PFSK-1 (cell line): Measurements from ENCODE around the gene TTLL10.

Experiments used
- FOXP2 ChIP-seq: optimal IDR thresholded peaks from 2 replicates; pipeline ENCODE3; 2011; ENCODE audit warnings: borderline replicate concordance, control low read depth, inconsistent platforms; ENCODE audit not compliant: insufficient read depth; ENCODE audit errors: extremely low read length, extremely low read depth
- POLR2AphosphoS5 ChIP-seq: IDR thresholded peaks from 2 replicates; pipeline ENCODE4 v1.6.1; 2012; ENCODE audit warnings: low read depth, mild to moderate bottlenecking, control low read depth, low read length, moderate library complexity
- SIN3A ChIP-seq: IDR thresholded peaks from 2 replicates; pipeline ENCODE4 v1.6.1; 2012; ENCODE audit warnings: mild to moderate bottlenecking, low read length, moderate library complexity, borderline replicate concordance; ENCODE audit not compliant: insufficient read depth
- TAF1 ChIP-seq: IDR thresholded peaks from 2 replicates; pipeline ENCODE4 v1.6.1; 2012; ENCODE audit warnings: low read length, control low read depth, borderline replicate concordance; ENCODE audit not compliant: insufficient read depth
- TF ChIP-seq, protein P1 (sequence below), 2 experiments: IDR thresholded peaks; 2 replicates each; pipeline versions ENCODE4 v1.6.1 to v1.8.0; 2011 to 2012; ENCODE audit warnings: low read depth in 2 of 2, low read length in 2 of 2, control low read depth in 1 of 2, inconsistent platforms in 1 of 2, mild to moderate bottlenecking in 1 of 2, moderate library complexity in 1 of 2; ENCODE audit not compliant: insufficient read depth in 1 of 2

Gene TTLL10

DNA sequence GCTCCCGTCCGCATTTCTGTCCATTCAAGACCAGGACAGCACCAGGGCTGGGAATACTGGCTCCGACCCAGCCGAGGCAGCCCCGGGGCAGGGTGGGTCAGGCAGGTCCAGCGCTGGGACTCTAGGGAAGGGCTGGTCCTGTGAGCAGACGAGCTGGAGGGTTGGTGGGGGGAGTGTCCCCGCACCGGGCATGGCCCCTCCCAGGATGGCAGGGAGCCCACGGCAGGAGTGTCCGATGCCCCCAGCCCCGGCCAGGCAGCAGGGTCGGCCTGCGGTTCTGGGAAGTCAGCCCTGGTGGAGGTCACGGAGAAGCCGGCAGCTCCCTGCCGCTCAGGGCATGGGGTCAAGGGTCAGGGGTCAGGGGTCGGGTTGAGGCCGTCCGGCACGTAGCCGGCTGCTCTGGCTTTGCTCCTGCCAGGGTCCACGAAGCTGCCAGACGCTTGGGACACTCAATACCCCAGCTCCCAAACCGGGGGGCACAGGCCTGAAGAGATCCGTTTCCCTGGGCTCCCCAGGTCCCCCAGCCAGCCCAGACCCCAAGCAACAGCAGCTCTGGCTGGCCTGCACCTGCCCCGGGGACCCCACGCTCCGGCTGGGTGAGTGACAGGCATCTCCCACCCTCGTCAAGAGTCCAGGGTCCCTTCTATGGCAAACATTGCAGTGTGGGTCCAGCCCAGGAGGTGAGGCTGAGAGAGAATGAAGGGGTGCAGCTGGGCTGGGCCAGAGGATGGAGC, 66.1 kb downstream of the TTLL10 start:
- TF ChIP-seq, protein P1, sequence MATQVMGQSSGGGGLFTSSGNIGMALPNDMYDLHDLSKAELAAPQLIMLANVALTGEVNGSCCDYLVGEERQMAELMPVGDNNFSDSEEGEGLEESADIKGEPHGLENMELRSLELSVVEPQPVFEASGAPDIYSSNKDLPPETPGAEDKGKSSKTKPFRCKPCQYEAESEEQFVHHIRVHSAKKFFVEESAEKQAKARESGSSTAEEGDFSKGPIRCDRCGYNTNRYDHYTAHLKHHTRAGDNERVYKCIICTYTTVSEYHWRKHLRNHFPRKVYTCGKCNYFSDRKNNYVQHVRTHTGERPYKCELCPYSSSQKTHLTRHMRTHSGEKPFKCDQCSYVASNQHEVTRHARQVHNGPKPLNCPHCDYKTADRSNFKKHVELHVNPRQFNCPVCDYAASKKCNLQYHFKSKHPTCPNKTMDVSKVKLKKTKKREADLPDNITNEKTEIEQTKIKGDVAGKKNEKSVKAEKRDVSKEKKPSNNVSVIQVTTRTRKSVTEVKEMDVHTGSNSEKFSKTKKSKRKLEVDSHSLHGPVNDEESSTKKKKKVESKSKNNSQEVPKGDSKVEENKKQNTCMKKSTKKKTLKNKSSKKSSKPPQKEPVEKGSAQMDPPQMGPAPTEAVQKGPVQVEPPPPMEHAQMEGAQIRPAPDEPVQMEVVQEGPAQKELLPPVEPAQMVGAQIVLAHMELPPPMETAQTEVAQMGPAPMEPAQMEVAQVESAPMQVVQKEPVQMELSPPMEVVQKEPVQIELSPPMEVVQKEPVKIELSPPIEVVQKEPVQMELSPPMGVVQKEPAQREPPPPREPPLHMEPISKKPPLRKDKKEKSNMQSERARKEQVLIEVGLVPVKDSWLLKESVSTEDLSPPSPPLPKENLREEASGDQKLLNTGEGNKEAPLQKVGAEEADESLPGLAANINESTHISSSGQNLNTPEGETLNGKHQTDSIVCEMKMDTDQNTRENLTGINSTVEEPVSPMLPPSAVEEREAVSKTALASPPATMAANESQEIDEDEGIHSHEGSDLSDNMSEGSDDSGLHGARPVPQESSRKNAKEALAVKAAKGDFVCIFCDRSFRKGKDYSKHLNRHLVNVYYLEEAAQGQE (IDR thresholded peaks at IDR 0.05; ENCODE audit: insufficient read depth in 1 of 2, low read depth in 2 of 2, low read length in 2 of 2), result no peak
- TF ChIP-seq FOXP2 (no peak), SIN3A (no peak), POLR2AphosphoS5 (no peak), TAF1 (no peak)

DNA sequence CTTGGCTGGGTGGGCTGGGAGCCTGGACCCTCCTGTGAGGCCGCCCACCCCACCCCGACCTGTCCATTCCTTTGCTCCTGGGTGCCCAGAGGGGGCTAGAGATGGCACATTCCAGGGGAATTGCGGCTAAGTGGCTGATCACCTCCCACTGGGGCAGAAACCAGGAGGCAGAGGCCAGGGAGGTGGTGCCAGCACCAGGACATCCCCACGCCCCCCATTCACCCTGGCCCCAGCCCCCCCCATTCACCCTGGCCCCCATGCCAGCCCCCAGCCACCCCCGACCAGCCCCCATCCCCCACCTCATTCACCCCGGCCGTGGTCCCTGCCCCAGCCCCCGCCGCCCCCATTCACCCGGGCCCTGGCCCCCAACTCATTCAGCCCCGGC, 66.7 kb downstream of the TTLL10 start:
- TF ChIP-seq FOXP2 (no peak), POLR2AphosphoS5 (no peak), SIN3A (no peak), TAF1 (no peak)
- TF ChIP-seq, protein P1 (IDR thresholded peaks at IDR 0.05; ENCODE audit: insufficient read depth in 1 of 2, low read depth in 2 of 2, low read length in 2 of 2), result no peak

DNA sequence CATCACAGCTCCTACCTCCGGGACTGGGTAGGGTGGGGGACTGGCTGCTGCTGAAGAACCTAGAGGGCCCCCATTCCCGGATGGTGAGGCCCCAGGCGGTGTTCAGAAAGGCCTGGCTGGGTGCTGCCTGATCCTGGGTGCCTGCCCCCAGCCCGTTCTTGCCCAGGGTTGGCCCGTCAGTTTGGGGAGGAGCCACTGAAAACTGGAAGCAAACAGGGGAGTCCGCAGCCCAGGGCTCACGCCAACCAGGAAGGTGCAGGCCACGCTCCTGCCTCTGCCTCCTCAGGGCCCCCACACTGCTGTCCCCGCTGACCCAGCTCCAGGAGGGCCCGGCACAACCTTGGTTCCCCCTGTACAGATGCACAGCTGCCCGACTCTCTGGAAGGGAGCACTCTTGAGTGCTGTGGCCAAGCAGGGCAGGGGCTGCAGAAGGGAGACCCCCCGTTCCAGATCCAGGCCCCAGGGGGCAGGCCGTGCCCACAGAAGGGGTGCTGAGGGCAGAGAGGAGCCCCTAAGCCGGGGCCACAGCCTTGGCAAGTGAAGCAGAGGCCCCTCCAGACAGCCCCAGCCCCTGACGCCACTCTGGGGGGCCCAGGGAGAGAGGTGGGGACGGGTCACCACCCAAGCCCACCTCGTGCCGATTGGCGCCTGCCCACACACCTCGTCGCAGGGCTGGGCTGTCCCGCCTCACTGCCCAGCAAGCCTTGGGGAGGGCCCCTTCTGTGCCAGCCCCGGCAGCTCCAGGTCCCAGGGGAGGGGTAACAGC, 67.3 kb downstream of the TTLL10 start:
- TF ChIP-seq FOXP2 (no peak), TAF1 (no peak), SIN3A (no peak)

DNA sequence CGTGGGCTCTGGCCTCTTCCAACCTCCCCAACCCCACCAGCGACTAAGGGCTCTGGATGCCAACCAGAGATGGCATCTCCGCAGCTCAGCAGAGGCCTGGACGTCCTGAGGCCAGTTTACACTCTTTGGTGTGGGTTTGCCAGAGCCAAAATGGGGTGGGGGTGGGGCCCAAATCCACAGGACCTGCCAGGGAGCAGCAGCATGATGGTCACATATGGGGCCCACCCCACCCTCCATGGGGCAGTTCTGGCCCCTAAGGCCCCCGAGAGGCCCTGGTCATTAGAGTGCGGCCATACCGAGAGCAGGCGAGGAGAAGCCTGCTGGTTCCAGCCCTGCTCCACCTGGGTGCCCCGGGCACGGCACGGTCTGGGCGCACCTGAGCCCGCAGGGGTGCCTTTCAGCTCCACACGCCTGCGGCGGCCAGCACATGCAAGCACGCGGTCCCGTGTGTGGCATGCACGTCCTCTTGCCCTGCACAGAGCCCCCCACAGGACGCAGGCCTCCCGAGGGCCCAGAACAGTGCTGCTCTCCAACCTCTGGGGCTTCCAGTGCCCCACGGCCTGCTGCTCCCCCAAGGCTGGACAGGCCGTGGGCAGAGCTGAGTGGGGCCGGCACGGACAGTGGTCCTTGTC, 68.0 kb downstream of the TTLL10 start:
- TF ChIP-seq SIN3A (no peak), FOXP2 (no peak), TAF1 (no peak), POLR2AphosphoS5 (no peak)
- TF ChIP-seq, protein P1 (IDR thresholded peaks at IDR 0.05; ENCODE audit: insufficient read depth in 1 of 2, low read depth in 2 of 2, low read length in 2 of 2), result no peak

DNA sequence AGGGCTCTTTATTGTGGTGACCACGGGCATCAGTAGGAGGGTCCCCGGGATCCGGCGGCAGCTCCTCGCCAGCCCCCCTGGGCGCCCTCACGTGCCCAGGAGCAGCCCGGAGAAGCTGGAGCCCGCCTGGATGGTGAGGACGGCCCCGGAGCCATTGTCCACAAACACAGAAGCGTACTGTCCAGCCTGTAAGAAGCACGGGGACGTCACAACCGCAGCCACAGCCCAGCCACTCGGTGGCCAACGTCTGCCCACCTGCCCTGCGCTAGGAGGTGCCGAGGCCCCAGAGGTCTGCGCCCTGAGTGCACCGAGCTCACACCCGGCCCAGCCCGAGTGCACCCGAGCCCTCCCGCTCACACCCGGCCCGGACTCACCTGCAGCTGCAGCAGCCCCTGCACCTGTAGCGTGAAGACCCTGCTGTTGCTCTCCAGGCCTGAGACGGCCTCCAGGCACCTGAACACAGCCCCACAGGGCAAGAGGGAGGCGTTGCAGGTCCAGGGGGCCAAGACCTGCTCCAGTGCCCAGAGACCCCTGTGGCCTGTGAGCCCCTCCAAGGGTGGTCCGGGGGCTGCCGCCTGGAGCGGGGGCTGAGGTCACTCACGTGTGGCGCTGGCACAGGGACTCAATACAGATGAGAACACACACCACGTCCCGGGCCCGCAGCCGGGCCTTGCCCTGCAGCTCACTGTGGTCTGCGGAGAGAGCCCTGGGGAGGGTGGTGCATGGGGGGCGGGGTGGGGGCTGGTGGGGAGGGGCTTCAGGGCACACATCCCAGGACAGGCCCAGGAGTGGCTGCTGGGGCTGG, 69.0 kb downstream of the TTLL10 start:
- TF ChIP-seq FOXP2 (no peak), SIN3A (no peak), POLR2AphosphoS5 (no peak), TAF1 (no peak)
- TF ChIP-seq, protein P1 (IDR thresholded peaks at IDR 0.05; ENCODE audit: insufficient read depth in 1 of 2, low read depth in 2 of 2, low read length in 2 of 2), result no peak
